ENCODE results near the gene GREB1. TPM values are rescaled to one million over a fixed set of nuclear protein-coding genes. Genes with fewer than 3 reads are reported as not detected.
A peak's percentile ranks its signal among the peaks of the same experiment; 100 is the strongest.

The GREB1 gene
- total and polyA plus RNA-seq, 2 of the 13 experiments (the other 11 are each of a cell fraction or from before 2014, with no cell fraction given) = 31.3 to 61.2 TPM

DNA sequence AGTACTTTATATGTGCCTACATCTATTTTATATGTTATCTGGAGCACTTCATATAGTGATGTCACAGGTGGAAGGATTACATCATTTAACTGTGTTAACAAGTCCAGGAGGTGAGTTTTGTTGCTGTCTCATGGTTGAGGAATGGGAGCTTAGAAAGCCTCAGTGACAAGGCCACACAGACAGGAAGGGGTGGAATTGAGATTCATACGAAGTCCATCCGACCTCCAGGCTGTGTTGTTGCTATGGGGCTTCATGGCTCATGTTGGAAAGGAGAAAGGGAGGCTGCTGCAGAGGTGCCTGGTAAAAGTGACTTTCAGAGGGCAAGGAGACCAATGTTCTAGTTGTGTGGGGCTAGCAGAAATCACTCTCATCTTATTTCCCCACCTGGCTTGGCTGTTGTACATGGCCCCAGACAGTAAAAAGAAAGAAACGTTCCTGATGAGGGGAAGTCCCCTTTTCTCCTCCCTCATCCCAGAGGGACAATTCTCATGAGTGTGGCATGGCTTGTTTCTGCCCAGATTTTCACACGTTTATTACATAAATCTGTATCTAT is 31.0 kb upstream of the GREB1 start (continued):
- TF ChIP-seq ARID4A (CRISPR knock-in tag; IDR thresholded peaks at IDR 0.05; ENCODE audit: borderline replicate concordance) (0 out of 2 replicates have a peak, but pooled peaks have one; percentile 19), ZNF761 (CRISPR knock-in tag; conservative IDR thresholded peaks at IDR 0.05) (0 out of 2 replicates have a peak, but pooled peaks have one; percentile 39), ZNF296 (CRISPR knock-in tag; conservative IDR thresholded peaks at IDR 0.05) (no peak), MZF1 (CRISPR knock-in tag; IDR thresholded peaks at IDR 0.05; ENCODE audit: borderline replicate concordance) (no peak), FOSL1 (CRISPR knock-in tag; IDR thresholded peaks at IDR 0.05; ENCODE audit: borderline replicate concordance) (no peak), ZNF775 (CRISPR knock-in tag; IDR thresholded peaks at IDR 0.05; ENCODE audit: borderline replicate concordance) (no peak), DZIP1 (CRISPR knock-in tag; IDR thresholded peaks at IDR 0.05) (no peak), ZFP37 (CRISPR knock-in tag; IDR thresholded peaks at IDR 0.05; ENCODE audit: borderline replicate concordance) (no peak), POLR2AphosphoS5 (IDR thresholded peaks at IDR 0.05; ENCODE audit: low read depth, low read length) (no peak), ZMYM2 (CRISPR knock-in tag; IDR thresholded peaks at IDR 0.05) (no peak), TFDP2 (CRISPR knock-in tag; IDR thresholded peaks at IDR 0.05) (no peak), RFX5 (IDR thresholded peaks at IDR 0.05; ENCODE audit: low read depth, low read length) (peak; percentile 46; the same call in 1 of the 2 replicates), ZNF772 (CRISPR knock-in tag; IDR thresholded peaks at IDR 0.05) (no peak)
- TF ChIP-seq, protein P1, sequence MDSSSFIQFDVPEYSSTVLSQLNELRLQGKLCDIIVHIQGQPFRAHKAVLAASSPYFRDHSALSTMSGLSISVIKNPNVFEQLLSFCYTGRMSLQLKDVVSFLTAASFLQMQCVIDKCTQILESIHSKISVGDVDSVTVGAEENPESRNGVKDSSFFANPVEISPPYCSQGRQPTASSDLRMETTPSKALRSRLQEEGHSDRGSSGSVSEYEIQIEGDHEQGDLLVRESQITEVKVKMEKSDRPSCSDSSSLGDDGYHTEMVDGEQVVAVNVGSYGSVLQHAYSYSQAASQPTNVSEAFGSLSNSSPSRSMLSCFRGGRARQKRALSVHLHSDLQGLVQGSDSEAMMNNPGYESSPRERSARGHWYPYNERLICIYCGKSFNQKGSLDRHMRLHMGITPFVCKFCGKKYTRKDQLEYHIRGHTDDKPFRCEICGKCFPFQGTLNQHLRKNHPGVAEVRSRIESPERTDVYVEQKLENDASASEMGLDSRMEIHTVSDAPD (CRISPR knock-in tag; IDR thresholded peaks at IDR 0.05) = no peak
- TF ChIP-seq, protein P2, sequence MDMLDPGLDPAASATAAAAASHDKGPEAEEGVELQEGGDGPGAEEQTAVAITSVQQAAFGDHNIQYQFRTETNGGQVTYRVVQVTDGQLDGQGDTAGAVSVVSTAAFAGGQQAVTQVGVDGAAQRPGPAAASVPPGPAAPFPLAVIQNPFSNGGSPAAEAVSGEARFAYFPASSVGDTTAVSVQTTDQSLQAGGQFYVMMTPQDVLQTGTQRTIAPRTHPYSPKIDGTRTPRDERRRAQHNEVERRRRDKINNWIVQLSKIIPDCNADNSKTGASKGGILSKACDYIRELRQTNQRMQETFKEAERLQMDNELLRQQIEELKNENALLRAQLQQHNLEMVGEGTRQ (IDR thresholded peaks at IDR 0.05; ENCODE audit: low read depth, low read length) = no peak
- TF ChIP-seq, protein P2 (CRISPR knock-in tag; IDR thresholded peaks at IDR 0.05; ENCODE audit: borderline replicate concordance) = no peak
- TF ChIP-seq, protein P3, sequence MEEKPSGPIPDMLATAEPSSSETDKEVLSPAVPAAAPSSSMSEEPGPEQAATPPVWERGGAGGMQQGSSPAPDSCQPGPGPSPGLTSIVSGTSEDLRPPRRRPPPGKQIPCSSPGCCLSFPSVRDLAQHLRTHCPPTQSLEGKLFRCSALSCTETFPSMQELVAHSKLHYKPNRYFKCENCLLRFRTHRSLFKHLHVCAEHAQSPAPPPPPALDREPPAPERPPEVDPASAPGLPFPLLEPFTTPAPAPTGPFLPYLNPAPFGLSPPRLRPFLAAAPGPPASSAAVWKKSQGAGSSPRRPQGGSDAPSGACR (CRISPR knock-in tag; IDR thresholded peaks at IDR 0.05) = no peak

Measured in HepG2 (cell line).